ENCODE measurements around the gene ROBO1.
"Not testable (repeated sequence)": the region's sequence is repeated elsewhere in the genome, so short reads cannot be mapped to it uniquely, and the experiment has no call there.

DNA sequence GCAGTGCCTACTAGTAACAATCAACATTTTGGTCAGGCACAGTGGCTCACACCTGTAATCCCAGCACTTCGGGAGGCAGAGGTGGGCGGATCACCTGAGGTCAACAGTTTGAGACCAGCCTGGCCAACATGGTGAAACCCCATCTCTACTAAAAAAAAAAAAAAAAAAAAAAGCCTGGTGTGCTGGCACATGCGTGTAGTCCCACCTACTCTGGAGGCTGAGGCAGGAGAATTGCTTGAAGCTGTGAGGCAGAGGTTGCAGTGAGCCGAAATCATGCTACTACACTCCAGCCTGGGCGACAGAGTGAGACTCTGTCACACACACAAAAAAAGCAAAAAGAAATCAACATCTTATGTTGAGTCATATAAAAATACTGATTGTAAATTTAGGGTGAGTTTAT is 1043.4 kb downstream of the ROBO1 start:
- not testable (repeated sequence) for TF ChIP-seq POLR2A (IDR thresholded peaks at IDR 0.05; ENCODE audit: low read length); GATA1 (IDR thresholded peaks at IDR 0.05; ENCODE audit: low read depth, low read length)
